Suprapubic skin (tissue), 3 donors: ENCODE data around the gene L3MBTL4.

Experiments
- CTCF ChIP-seq, 2 donors: fragments of 200-600 bp in 1 of 2; fragments of 450-650 bp in 1 of 2; sonication (generic) in 1 of 2; IDR thresholded peaks; one replicate each; pipeline ENCODE4 v1.5.1; 2016 to 2019; ENCODE audit warnings: antibody characterized with exemption in 2 of 2, mild to moderate bottlenecking in 1 of 2, moderate library complexity in 1 of 2
- POLR2A ChIP-seq, 2 donors: fragments of 450-650 bp; IDR thresholded peaks; one replicate each; pipeline ENCODE4 v1.6.1; 2017; ENCODE audit warnings: antibody characterized with exemption in 2 of 2, mild to moderate bottlenecking in 2 of 2, moderate library complexity in 2 of 2

GRCh38 chr18:6434987-6435709 lies 20.4 kb upstream of the L3MBTL4 start:
- TF ChIP-seq POLR2A (IDR thresholded peaks at IDR 0.05) (no peak), CTCF (IDR thresholded peaks at IDR 0.05) (no peak)
